ENCODE data around the gene SYT1. TPM values are rescaled to one million over a fixed set of nuclear protein-coding genes. Genes with fewer than 3 reads are reported as not detected.

SYT1 gene
- total RNA-seq, 1 donor from 2014 or later, result 12.3 TPM

DNA sequence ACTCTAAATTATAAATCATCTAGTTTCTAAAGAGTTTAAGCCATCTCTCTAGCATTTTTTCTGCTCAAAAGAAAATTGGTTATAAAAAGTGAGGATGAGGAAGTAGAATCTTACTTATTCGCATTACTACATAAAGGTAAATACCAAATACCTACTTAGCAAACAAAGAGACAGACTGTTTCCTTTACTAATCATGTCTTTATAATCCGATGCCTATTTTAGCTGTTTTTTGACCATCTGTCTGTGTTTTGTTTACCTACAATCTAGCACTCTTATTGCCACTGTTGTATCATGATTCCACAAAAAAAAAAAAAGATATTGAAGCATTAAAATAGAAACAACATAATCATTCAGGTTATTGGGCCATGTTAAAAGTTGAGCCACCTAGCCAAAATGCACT lies 430.0 kb downstream of the SYT1 start:
- no peak for DNase-seq (ENCODE audit: low spot score)

GRCh38 chr12:79295572-79295971 lies 431.0 kb downstream of the SYT1 start:
- DNase-seq (ENCODE audit: low spot score), result no peak

DNA sequence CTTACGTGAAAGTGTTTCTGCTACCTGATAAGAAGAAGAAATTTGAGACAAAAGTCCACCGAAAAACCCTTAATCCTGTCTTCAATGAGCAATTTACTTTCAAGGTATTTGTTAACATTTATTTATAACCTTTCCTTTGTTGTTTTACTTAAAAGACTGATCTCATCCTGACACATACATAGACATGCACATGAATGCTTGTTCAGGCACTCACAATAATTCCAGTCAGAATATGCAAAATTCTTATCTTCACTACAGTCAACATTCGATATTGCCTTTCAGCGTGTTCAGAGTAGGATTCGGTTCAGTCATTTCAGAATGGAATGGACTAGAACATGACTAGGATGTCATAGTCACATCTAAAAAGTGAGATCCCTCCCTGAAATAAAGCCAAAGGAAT lies 431.6 kb downstream of the SYT1 start:
- no peak for DNase-seq (ENCODE audit: low spot score)

DNA sequence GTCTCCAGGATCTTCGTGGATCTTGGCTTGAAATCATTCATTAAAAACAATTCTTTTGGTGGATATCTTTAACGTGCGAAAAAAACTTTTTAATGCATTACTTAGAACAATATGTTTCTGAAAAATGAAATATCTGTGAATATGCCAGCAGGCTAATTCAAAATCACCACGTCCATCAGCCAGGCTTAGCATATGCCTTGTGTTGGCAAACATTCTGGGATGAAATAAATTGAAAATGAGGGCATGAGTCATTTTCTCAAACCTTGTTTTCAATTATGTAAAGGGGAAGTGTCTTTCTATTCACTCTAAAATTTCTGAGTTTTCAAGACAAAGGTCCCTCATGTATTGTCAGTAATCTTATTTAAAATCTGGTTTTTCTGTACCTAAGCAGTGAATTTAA lies 432.3 kb downstream of the SYT1 start:
- DNase-seq (ENCODE audit: low spot score), result no peak

DNA sequence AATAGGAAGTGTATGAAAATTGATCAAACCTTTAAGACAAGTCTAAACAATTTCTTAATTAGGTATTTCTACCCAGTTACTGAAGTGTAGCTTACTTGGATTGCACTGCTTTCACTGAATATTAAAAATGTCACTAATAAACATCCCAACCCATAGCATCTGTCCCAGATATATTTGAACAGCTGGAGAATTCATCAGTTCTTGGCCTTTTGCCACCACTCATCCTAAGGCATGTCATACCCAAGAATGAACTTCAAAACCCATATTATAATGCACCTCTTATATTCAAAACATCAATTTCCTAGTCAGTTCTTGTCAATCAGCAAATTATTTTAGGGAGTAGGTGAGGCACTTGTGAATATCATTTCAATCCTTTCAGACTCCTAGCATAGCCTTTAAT lies 433.9 kb downstream of the SYT1 start:
- DNase-seq (ENCODE audit: low spot score), result no peak

- no peak for DNase-seq (ENCODE audit: low spot score)
Measured at GRCh38 chr12:79299447-79300198, 435.0 kb downstream of the SYT1 start.

- DNase-seq (ENCODE audit: low spot score), result no peak
Measured at GRCh38 chr12:79300199-79300568, 435.6 kb downstream of the SYT1 start.

GRCh38 chr12:79301181-79301580 lies 436.6 kb downstream of the SYT1 start:
- DNase-seq (ENCODE audit: low spot score), result no peak

DNA sequence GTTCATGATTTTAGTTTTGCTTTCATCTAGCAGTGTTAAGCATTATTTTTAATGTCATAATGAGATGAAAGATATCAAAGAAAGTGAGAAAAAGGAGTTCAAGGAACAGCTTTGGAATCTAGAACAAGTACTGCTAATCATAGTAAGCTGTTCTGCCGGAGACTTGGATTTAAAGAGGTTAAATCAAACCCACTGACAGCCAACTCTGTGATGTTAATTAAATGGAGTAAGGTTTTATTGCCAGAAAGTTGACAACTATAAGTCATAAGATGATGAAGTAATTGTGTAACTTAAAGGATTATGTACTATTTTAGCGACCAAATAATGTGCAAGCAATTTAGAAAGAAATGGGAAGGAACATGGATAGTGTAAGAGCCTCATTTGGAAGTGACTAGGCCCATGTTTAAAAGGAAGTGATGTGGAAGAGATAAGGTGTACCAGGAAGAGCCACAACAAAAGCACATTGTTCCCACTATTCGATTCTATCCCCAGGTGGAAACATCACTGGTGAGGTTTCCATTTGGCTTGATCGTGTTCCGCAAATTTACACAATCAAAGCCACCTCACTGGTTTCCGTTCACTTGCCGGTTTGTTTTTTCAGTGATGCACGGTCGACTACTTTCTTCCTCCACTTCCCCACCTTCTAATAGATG lies 437.7 kb downstream of the SYT1 start:
- no peak for DNase-seq (ENCODE audit: low spot score)

- DNase-seq (ENCODE audit: low spot score), result no peak
Measured at GRCh38 chr12:79307340-79307739, 442.8 kb downstream of the SYT1 start.

DNA sequence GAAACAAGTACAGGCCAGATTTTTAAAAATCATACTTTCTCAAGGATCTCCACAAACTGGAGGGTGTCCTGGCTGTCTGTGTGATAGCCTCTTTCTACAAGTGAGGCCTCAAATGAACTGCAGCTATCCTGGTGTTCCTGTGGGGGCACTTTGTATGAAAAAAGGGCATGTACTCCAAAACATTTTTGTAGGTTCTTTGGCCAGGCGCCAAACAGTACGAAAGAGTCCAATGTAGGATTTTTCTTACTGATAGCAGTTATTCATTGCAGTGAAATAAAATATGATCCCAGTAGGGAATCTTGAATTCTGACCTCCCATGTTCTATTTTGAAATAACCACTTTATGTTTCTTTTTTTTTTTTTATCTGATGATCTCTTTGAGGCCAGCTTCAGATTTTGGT lies 444.5 kb downstream of the SYT1 start:
- no peak for DNase-seq (ENCODE audit: low spot score)

GRCh38 chr12:79317179-79317847 lies 452.7 kb downstream of the SYT1 start:
- DNase-seq (ENCODE audit: low spot score), result no peak

- DNase-seq (ENCODE audit: low spot score), result no peak
Measured at GRCh38 chr12:79322905-79323304, 458.3 kb downstream of the SYT1 start.

DNA sequence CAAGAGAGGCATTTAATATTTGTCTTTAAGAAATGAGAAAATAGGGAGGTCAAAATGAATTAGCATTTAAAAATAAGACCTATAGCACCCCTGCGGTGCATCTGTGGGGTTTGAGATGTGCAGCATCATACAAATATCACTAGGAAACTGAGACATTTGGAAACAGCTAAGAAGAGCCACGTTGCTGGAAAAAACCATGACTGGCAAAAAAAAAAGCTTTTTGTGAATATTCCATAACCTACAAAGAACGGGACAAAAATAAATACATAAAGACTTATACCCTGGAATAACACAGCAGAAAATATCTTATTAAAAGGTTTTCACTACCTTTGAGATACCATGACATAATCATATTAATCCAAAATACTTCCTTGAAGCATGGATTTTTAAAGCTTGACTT lies 460.0 kb downstream of the SYT1 start:
- DNase-seq (ENCODE audit: low spot score), result no peak

GRCh38 chr12:79326222-79326621 lies 461.6 kb downstream of the SYT1 start:
- no peak for DNase-seq (ENCODE audit: low spot score)

DNA sequence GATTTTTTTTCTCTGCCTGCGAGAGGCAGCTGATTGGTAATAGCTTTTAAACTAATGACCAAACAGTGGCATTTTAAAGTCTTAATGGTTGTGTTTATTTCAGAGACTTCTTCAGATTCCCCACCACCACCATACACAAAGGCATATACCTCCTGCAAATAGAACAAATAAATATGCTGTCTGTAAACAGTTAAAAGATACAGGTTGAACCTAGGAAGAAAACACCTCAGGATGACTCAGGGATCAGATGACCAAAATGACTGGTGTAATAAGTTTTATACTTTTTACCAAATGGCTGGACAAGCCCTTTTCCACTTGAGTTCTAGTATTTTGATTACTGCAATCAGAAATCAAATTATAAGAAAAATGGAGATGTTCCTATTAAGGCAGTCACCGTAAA lies 462.1 kb downstream of the SYT1 start:
- no peak for DNase-seq (ENCODE audit: low spot score)

GRCh38 chr12:79327465-79327864 lies 462.9 kb downstream of the SYT1 start:
- no peak for DNase-seq (ENCODE audit: low spot score)

DNA sequence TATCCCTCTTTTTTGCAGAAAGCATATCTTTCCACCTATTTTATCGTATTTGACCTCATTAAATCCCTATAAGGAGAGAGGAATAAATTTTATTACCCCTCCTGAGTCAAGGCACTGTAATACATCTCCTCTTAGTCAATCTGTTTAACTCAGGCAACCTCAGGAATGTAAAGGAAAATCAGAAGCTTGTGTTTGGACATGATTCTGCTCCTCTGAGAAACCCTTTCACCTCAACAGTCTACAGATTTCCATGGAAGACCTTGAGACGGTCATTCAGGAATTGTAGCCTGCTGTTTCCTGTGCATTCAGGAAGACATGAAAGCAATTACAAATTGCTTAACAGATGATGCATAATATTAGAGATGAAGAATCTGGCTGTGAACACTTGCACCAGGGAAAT lies 465.4 kb downstream of the SYT1 start:
- DNase-seq (ENCODE audit: low spot score), result no peak

DNA sequence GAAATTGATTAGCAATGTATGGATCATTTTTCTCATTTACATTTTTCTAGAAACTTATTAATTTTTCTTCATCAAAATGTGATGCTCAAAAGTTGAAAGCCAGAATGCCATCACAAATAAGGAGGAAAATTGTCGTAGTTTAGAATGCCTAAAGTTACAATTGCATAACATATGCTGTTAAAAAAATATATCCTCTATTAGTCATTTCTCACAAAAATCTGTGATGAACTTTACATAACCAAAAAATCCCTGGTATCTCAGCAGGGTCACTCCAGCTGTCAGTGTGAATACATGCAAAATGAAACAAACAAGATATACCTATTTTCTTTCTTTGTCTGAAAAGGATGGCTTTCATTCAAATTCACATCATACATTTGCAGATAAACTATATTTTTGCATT lies 467.3 kb downstream of the SYT1 start:
- DNase-seq (ENCODE audit: low spot score), result no peak

DNA sequence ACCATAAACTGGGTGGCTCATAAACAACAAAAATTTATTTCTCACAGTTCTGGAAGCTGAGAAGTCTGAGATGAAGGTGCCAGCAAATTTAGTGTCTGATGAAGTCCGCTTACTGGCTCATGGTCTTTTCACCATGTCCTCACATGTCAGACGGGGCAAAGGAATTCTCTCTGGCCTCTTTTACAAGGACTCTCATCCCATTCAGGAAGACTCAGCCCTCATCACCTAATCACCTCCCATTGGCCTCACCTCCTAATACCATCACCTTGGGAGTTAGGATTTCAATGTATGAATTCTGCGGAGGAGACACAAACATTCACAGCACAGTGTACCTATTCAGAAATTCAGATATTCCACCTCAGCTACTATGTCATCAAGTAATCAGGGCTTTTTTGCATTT lies 468.6 kb downstream of the SYT1 start:
- DNase-seq (ENCODE audit: low spot score), result no peak

DNA sequence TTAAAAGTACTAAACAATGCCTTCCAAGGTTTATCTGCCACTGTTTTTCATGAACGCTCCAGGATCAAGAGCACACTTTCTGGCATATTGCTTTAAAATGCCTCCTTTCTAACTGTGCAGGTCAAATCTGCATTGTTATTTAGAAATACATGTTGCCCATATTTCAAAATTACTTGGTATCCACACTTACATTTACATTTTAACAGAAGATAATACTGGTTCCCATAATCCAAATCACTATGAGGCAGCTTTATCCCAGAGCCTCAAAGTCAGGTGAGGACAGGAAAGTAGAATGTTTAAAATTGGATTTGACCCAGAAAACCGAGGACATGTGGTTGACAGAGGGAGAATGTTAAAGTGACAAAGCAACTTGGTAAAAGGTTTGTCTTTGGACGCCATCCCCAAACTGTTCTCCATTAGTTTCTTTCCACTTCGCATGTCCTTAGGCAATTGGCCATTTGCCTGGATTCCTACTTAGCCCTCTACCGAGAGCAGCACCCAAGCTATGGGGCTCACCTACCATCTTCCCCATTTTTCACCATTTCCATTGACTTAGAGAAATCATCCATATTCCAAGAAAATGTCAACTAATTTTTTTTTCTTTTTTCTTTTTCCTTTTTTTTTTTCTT lies 473.2 kb downstream of the SYT1 start:
- no peak for DNase-seq (ENCODE audit: low spot score)
